GM21447 (cell line): ENCODE data around the gene CRKL.
A peak's percentile ranks its signal among the peaks of the same experiment; 100 is the strongest.
"Not testable (repeated sequence)": the region's sequence is repeated elsewhere in the genome, so short reads cannot be mapped to it uniquely, and the experiment has no call there.

Experiments
- ATAC-seq: cut with Tn5 transposase; IDR thresholded peaks from one replicate; pipeline ENCODE4 v1.9.1; 2021; ENCODE audit not compliant: unreplicated experiment

Gene CRKL

DNA sequence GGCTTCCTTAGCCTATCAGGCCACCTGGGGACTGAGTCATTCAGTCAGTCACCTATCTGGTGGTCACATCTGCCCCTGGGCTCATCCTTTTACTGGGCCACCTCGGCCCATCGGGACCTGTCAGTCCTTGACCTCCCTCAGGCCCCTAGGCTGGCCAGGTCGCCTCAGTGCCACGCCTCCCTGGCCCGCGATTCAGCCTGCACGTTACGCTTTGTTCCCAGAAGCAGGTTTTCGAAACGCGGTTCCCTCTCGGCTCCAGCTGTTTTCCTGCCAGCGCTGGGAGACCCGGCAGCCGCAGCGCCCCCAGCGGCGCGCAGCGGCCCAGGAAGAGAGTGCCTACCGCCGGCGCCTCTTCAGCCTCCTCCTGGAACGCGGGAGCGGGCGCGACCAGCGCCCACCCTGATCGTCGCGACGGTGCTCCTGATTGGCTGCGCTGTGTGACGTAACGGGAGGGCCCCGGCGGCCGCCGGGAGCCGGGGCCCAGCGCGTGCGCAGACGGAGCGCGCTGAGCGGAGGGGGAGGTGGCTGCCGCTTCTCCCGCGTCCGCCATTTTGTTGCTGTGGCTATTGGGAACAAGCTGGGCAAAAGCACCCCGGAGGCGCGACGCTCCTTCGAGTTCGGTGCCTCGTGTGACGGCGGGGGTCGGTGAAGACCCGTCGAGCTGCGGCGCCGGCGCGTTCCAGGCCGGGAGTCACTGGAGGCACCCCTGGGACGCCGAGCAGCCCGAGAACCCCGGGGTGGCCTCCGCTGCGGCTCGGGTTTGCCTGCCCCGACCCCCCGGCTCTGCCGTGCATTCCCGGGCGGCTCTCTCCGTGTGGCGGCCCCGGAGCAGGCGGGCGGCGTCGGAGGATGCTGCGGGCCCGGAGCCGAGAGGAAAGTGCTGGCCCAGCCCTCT is at the start of gene CRKL:
TSS of gene CRKL (plus strand) at position 492 of the 895 bp plus-strand sequence. CDS start 528 bp downstream, outside the sequence.
- ATAC-seq: peak; percentile 84

- ATAC-seq: no peak
Observed at GRCh38 chr22:20868025-20868962, 48.9 kb upstream of the CRKL start.

- no peak for ATAC-seq
Observed at GRCh38 chr22:20869234-20869633, 48.0 kb upstream of the CRKL start.

DNA sequence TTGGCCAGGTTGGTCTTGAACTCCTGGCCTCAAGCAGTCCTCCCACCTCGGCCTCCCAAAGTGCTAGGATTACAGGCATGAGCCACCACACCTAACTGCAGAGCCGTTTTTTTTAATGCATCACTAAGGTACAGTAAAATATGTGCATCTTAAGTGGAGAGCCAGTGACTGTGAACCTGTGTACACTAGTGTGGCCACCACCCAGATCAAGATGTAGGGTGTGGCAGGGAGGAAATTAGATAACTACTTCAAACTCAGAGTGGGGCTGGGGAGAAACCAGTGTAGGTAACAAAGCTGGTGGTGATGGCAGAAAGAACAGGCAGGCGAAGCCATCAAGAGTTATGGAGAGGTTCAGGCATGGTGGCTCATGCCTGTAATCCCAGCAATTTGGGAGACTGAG is 44.0 kb upstream of the CRKL start:
- no peak for ATAC-seq

DNA sequence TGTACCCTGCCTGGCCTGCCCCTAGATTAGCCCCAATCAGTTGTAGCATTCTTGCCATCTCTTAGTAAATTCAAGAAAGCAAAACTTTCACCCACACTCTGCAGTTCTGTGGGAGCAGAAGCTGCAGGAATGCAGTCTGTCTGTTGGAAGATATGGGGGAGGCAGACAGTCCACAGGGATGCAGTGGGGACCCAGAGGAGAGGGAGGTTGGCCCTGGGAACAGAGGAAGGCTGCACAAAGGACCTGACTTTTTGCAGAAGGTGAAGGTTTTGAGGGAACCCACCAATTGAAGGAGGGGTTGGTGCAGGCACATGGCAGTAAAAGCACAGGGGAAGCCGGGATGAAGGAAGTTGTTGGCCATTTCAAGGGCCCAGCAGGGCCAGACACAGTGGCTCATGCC is 41.9 kb upstream of the CRKL start:
- ATAC-seq: no peak

- no peak for ATAC-seq
Observed at GRCh38 chr22:20877715-20878114, 39.5 kb upstream of the CRKL start.

DNA sequence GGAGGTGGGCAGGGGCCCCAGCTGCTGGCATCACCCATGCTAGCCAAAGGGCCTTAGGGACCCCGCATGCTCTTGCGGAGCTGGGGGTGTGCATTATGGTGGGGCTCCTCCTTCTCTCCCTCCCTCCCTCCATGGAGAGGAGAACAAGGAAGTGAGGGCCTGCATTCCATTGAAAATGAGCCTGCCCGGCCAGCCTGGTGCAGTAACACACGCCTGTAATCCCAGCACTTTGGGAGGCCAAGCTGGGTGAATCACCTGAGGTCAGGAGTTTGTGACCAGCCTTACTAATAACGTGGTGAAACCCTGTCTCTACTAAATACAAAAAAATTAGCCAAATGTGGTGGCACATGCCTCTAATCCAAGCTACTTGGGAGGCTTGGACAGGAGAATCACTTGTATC is 36.0 kb upstream of the CRKL start:
- ATAC-seq: no peak

DNA sequence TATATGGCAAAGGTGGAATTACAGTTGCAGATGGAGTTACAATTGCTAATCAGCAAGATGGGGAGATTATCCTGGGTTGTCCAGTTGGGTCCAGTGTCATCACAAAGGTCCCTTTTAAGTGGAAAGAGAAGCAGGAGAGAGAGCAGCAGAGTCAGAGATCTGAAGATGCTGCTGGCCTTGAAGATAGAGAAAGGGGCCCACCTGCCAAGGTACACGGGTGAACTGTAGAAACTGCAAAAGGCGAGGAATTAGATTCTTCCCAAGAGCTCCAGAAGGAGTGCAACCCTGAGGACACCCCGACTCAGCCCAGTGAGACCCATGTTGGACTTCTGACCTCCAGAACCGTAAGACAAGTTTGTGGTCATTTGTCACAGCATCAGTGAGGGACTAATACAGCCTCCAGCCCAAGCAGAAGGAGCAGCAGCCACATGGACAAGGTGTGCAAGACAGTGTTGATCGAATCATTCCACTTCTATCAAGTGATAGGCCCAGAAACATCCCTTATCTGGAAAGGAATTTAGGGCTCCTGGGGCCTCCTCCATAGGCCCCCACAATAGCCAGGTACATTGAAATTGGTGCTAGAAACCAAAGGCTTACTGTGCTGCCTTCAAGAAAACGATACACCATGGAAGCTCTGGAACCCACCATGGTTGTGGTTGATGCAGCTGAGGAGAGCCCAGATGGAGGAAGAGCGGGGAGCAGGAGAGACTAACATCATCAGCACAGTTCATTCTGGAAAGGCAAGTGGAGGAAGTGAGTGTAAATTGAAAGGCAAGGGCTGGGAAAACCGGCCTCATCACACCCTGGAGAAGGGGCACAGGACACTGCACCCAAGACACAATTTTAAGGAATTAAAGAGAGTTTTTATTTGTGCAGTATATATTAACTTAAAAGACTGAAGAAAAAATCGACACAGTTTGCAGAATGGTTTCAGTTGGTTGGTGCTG is 35.1 kb upstream of the CRKL start:
- no peak for ATAC-seq

DNA sequence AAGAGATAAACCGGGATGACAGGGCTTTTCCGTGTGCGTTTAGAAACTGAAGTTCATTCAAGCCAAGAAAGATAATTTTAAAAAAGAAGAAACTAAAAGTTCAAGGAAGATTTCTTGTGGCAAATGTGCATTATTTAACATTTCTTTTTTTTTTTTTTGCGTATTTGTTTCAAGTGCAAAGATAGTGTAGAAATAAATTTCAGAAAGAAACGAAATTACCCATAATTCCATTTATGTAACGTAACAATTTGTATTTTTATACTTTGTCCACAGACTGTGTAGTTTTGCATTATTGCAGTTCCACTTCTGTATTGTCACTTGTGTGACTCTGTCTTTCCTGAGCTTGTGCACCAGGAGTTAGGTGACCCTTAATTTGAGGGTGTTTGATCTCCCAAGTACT is 34.4 kb upstream of the CRKL start:
- no peak for ATAC-seq

DNA sequence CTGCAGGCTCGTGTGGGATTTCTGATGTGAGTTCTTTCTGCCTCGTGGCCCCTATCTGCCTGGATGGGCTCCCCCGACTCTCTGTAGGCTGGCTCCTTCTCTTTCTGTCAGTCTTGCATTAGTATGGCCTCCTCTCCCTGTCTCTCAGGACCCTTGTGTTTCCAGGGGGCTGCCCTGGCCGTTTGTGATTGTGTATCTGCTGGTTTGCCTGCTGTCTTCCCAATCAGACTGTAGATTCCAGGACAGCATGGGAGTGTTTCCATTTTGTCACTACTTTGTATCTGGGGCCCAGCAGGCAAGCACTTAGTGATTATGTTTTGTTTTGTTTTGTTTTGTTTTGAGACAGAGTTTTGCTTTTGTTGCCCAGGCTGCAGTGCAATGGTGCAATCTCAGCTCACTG is 32.8 kb upstream of the CRKL start:
- no peak for ATAC-seq

DNA sequence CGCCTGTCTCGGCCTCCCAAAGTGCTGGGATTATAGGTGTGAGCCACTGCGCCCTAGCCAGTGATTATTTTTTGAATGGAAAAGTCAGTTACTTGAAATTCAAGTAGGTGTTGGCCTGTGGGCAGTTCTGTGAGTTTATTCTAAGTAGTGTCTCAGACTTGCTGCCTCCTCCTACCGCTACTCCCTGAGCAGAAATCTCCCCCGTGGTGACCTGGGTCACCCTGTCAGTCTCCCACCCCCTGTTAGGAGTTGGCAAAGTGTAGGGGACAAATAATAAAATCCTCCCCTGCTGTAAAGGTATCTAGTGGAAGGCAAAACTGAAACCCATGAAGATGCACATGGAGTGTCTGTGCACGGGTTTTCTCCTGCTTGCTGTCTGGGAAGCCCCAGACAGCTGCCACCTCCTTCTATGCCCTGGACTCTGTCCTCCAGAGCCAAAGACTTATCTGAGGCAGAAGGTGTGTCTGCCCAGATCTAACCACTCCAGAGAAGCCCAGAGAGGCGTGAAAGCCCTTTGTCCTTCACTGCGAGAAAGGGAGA is 32.1 kb upstream of the CRKL start:
- ATAC-seq: no peak

DNA sequence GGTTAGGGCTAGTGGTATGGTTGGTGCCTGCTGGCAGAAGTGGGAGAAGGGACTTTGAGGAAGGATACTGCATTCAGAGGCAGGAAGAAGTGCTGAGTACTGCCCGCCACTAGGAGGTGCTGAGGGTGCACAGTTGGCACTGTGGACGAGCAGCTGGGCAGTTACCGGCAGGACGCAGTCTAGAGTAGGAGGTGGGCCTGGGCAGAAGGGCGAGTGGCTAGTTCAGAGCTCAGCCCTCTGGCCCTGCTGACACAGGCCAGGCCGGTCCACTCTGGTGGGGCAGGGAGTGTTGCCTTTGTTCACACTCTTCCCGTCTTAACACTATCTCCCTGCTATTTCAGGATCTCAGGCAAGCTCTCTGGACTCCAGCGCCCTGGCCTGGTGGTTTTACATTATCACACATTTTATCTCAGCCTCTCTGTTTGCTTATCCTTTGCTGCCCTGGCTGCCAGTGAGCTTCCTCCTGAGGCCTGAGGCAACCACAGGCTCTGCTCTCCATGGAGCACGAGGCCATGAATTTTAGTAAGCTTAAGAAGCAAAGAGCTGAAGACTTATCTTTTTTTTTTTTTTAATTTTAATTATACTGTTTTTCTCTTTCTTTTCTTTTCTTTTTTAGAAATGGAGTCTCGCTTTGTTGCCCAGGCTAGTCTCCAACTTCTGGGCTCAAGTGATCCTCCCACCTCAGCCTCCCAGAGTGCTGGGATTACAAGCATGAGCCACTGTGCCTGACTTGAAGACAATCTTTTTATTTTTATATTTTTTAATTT is 31.5 kb upstream of the CRKL start:
- no peak for ATAC-seq

DNA sequence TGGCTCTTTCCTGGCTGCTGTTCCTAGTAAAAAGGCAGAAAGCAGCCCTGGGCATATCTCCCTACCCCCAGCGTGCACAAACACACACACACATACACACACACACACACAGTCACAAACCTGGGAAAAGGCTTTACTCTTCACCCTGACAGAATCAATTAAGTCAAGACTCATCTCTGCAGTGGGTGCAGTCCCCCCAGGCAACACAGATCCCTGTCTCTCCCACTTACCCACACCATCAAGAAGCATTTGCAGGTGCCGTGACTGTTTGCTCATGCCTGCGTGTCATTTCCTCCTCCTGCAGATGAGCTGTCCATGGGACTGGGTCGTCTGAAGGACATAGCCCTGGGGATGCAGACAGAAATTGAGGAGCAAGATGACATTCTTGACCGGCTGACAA is 29.8 kb upstream of the CRKL start:
- ATAC-seq: no peak

DNA sequence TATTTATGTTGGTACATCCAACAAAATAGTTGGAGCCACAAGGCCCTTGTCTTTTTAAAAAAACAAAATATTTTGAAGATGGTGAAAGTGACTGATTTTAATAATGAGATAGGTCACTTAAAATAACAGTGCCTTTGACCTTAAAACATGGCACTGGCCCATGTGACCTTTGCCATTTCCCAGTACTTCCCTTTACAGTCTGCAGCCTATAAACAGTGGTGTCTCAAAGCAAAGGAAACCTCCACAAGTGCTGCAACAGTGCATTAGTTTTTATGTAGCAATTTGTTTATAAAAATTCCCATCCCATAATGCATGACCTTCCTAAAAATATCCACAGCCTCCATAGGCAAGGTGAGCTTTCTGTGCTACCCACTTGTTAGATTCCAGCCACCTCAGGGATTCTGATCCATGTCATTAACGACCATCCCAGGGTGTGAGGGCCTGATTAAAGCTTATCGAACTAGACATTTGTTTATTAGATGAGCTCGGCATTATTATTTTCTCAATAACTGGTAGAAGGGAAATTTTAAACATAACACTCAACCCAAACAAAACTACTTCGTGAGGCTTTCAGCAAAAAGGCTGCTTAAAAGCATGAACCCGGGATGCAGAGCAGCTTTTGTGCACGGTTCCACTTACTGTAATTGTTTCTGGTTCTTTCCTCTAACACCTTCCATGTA is 28.0 kb upstream of the CRKL start:
- ATAC-seq: no peak

GRCh38 chr22:20889904-20890540 is 27.2 kb upstream of the CRKL start:
- ATAC-seq: no peak

GRCh38 chr22:20890975-20891374 is 26.2 kb upstream of the CRKL start:
- no peak for ATAC-seq

DNA sequence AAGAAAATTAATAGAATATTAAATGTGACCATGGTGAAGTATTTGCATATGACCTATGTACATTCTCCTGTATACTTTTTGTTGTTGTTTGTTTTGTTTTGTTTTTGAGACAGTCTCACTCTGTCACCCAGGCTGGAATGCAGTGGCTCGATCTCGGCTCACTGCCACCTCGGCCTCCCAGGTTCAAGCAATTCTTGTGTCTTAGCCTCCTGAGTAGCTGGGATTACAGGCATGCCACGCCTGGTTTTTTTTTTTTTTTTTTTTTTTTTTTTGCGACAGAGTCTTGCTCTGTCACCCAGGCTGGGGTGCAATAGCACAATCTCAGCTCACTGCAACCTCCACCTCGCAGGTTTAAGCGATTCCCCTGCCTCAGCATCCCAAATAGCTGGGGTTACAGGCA is 19.5 kb upstream of the CRKL start:
- ATAC-seq: not testable (repeated sequence)

GRCh38 chr22:20899827-20900423 is 17.3 kb upstream of the CRKL start:
- no peak for ATAC-seq
